ENCODE data around the gene CDADC1.

CDADC1 gene

GRCh38 chr13:49235856-49236431 is 11.8 kb upstream of the CDADC1 start:
- no peak overlapping the region for H3K4me3 ChIP-seq (replicated peaks in 1 of 2; ENCODE audit: low read depth in 2 of 2, low read length in 2 of 2)
- no peak for TF ChIP-seq CTCF (IDR thresholded peaks at IDR 0.05; ENCODE audit: low read depth, low read length)
- no peak for DNase-seq (ENCODE audit: low read depth in 2 of 2)

GRCh38 chr13:49238621-49239020 is 9.1 kb upstream of the CDADC1 start:
- TF ChIP-seq CTCF (IDR thresholded peaks at IDR 0.05; ENCODE audit: low read depth, low read length): no peak
- no peak overlapping the region for H3K4me3 ChIP-seq (replicated peaks in 1 of 2; ENCODE audit: low read depth in 2 of 2, low read length in 2 of 2)
- no peak for DNase-seq (ENCODE audit: low read depth in 2 of 2)

DNA sequence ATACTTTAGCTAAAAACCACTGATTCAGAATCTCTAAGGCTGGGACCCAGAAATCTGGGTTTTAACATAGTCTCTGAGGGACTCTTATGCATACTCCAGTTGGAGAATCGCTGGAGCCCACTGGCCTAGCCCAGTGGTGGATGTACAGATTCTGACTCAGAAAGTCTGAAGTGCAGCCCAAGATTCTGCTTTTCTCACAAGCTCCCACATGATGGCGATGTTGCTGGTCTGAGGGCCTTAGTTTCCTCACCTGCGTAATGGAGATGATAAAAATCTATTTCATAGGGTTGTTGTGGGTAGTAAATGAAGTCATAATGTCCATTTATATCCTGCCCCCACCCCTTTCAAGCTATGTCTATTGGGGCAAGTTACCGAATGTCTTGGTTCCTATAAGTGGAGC is 7.7 kb upstream of the CDADC1 start:
- H3K4me3 ChIP-seq (replicated peaks in 1 of 2; ENCODE audit: low read depth in 2 of 2, low read length in 2 of 2): no peak overlapping the region
- peak; percentile 40 to 66 for DNase-seq (ENCODE audit: low read depth in 2 of 2)

DNA sequence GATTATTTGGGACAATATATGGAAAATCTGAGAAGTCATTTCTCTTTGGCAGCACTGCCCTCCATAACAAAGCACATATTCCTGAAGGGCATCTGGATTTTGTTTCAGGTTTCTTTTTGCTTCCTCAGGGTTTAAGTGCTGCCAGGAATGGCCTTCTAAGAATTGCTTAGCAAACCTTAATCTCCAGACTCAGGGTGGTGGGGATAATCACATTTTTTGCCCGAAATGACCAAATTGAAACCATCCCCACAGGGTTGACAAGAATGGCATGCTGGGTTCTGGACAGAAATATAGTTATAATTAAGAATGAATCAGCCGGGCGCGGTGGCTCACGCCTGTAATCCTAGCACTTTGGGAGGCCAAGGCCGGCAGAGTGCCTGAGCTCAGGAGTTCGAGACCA is 6.4 kb upstream of the CDADC1 start:
- TF ChIP-seq CTCF (IDR thresholded peaks at IDR 0.05; ENCODE audit: low read depth, low read length): no peak
- no peak overlapping the region for H3K4me3 ChIP-seq (replicated peaks in 1 of 2; ENCODE audit: low read depth in 2 of 2, low read length in 2 of 2)
- no peak for DNase-seq (ENCODE audit: low read depth in 2 of 2)

More for the DNA sequence above, 7.7 kb upstream of the CDADC1 start:
- TF ChIP-seq CTCF (IDR thresholded peaks at IDR 0.05; ENCODE audit: low read depth, low read length): peak; percentile 68

GRCh38 chr13:49245101-49245500 is 2.6 kb upstream of the CDADC1 start:
- H3K4me3 ChIP-seq (replicated peaks in 1 of 2; ENCODE audit: low read depth in 2 of 2, low read length in 2 of 2): no peak overlapping the region
- DNase-seq (ENCODE audit: low read depth in 2 of 2): no peak
- TF ChIP-seq CTCF (IDR thresholded peaks at IDR 0.05; ENCODE audit: low read depth, low read length): no peak

GRCh38 chr13:49246850-49247642 is 679 bp upstream of the CDADC1 start:
- no peak for TF ChIP-seq CTCF (IDR thresholded peaks at IDR 0.05; ENCODE audit: low read depth, low read length)
- no peak for DNase-seq (ENCODE audit: low read depth in 2 of 2)
- peak overlapping the region; percentile 95 to 97 for H3K4me3 ChIP-seq (replicated peaks in 1 of 2; ENCODE audit: low read depth in 2 of 2, low read length in 2 of 2)

Data from cardiac fibroblast (primary cell).